Chondrocyte (in vitro differentiated cells): ENCODE results near the gene H3-3A. TPM values are rescaled to one million over a fixed set of nuclear protein-coding genes. Genes with fewer than 3 reads are reported as not detected.

ENCODE experiments used
- DNase-seq: peaks from one replicate; pipeline ENCODE4 v3.0.0; 2021; ENCODE audit warnings: mixed read lengths, low spot score
- H3K27ac Mint-ChIP-seq: one replicate; pipeline ENCODE4 v1.8.0; 2021; ENCODE audit warnings: mild to moderate bottlenecking, moderate library complexity, mixed read lengths; ENCODE audit not compliant: unreplicated experiment
- H3K27me3 Mint-ChIP-seq: 2 replicates; pipeline ENCODE4 v1.8.0; 2021; ENCODE audit warnings: low read depth, mixed read lengths
- H3K36me3 Mint-ChIP-seq: 2 replicates; pipeline ENCODE4 v1.8.0; 2021; ENCODE audit warnings: low read depth, mixed read lengths
- H3K4me1 Mint-ChIP-seq: 2 replicates; pipeline ENCODE4 v1.8.0; 2021; ENCODE audit warnings: low read depth, mild to moderate bottlenecking, mixed read lengths
- H3K4me3 Mint-ChIP-seq: one replicate; pipeline ENCODE4 v1.8.0; 2021; ENCODE audit warnings: mild to moderate bottlenecking, moderate library complexity, mixed read lengths; ENCODE audit not compliant: unreplicated experiment
- H3K9me3 Mint-ChIP-seq: 2 replicates; pipeline ENCODE4 v1.8.0; 2021; ENCODE audit warnings: low read depth, mixed read lengths
- total RNA-seq: library from RNA; stranded (reverse); gene quantifications from 3 replicates; pipeline ENCODE4 v1.2.1, GENCODE V29; 2021
- TF ChIP-seq, protein P1 (sequence below): fragments of 200-600 bp; sonication (generic); IDR thresholded peaks from 2 replicates; pipeline ENCODE4 v1.5.0; 2021; ENCODE audit warnings: antibody characterized with exemption, mild to moderate bottlenecking, moderate library complexity

Gene H3-3A
- total RNA-seq, 1 donor from 2014 or later = 315 TPM

GRCh38 chr1:226092965-226093364 lies 30.4 kb downstream of the H3-3A start:
- no peak overlapping the region for H3K27ac Mint-ChIP-seq
- H3K36me3 Mint-ChIP-seq = no peaks in the 10 kb centered on the region
- H3K27me3 Mint-ChIP-seq = no peaks in the 10 kb centered on the region
- no peak overlapping the region for H3K4me3 Mint-ChIP-seq
- H3K4me1 Mint-ChIP-seq = no peaks in the 10 kb centered on the region
- no peak for DNase-seq
- no peaks in the 10 kb centered on the region for H3K9me3 Mint-ChIP-seq
- TF ChIP-seq, protein P1, sequence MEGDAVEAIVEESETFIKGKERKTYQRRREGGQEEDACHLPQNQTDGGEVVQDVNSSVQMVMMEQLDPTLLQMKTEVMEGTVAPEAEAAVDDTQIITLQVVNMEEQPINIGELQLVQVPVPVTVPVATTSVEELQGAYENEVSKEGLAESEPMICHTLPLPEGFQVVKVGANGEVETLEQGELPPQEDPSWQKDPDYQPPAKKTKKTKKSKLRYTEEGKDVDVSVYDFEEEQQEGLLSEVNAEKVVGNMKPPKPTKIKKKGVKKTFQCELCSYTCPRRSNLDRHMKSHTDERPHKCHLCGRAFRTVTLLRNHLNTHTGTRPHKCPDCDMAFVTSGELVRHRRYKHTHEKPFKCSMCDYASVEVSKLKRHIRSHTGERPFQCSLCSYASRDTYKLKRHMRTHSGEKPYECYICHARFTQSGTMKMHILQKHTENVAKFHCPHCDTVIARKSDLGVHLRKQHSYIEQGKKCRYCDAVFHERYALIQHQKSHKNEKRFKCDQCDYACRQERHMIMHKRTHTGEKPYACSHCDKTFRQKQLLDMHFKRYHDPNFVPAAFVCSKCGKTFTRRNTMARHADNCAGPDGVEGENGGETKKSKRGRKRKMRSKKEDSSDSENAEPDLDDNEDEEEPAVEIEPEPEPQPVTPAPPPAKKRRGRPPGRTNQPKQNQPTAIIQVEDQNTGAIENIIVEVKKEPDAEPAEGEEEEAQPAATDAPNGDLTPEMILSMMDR = no peak

DNA sequence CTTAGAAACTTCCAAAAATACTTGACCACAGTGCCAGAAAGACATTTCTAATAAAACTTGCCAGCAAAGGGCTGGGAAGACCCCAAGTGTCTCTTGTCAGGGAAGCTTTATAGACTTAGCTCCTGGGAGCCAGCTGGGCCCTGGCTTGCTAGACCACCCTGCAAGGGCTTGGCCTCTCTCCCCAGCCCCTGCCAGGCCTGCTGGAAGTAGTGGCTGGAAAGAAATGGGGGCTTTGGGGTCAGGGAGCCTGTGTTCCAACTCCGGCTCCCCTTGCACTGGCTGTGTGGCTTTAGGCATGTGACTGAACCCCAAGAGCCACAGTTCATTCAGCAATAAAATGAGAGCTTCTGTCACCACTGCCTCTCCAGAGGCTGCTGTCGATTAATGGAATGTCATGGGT lies 31.1 kb downstream of the H3-3A start:
- peak; percentile 42 for DNase-seq
- no peaks in the 10 kb centered on the region for H3K4me1 Mint-ChIP-seq
- no peaks in the 10 kb centered on the region for H3K9me3 Mint-ChIP-seq
- no peak overlapping the region for H3K4me3 Mint-ChIP-seq
- H3K27me3 Mint-ChIP-seq = peaks cover under 1% of the 10 kb centered on the region
- H3K36me3 Mint-ChIP-seq = no peaks in the 10 kb centered on the region
- TF ChIP-seq, protein P1 = no peak
- no peak overlapping the region for H3K27ac Mint-ChIP-seq

DNA sequence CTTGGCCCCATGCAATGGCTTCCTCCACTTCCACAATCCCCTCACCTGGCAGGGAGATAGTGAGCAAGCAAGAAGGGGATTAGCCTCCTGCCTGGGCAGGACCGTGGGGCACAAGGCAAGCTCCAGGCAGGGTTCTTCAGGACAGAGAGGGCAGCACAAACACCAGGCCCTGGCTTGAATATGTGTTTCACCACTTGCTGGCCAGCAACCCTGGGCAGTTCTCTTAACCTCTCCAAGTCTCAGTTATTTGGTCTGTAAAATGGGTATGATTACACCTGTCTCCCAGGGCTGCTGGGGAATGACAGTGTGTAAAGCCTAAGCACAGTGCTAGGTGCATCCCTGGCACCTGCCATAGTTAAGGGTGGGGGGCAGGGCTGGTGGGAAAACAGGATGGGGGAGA lies 31.9 kb downstream of the H3-3A start:
- Mint-ChIP-seq H3K4me1 (no peaks in the 10 kb centered on the region), H3K9me3 (no peaks in the 10 kb centered on the region), H3K27ac (no peak overlapping the region), H3K27me3 (peaks cover 2% of the 10 kb centered on the region), H3K4me3 (no peak overlapping the region), H3K36me3 (no peaks in the 10 kb centered on the region)
- DNase-seq = peak; percentile 24
- TF ChIP-seq, protein P1 = no peak

DNA sequence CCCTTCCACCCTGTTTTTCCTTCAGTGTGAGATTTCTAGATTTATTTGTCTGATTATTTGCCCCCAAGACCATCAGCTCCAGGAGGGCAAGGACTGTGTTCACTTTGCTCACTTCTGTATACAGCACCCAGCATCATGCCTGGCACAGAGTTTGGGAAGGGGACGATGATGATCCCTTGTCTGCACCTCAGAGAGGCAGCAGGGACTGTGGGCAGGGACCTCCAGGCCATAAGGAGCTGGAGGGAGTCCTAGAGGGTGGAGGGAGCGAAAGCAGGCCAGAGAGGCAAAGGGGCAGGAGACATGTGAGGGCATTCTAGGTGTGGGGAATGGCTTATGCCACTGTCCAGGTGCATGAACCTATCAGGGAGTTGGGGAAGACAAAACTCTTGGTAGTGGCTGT lies 32.8 kb downstream of the H3-3A start:
- TF ChIP-seq, protein P1 = no peak
- H3K36me3 Mint-ChIP-seq = no peaks in the 10 kb centered on the region
- no peak overlapping the region for H3K4me3 Mint-ChIP-seq
- peaks cover 2% of the 10 kb centered on the region for H3K27me3 Mint-ChIP-seq
- H3K4me1 Mint-ChIP-seq = peaks cover 5% of the 10 kb centered on the region
- H3K9me3 Mint-ChIP-seq = no peaks in the 10 kb centered on the region
- peak; percentile 54 for DNase-seq
- no peak overlapping the region for H3K27ac Mint-ChIP-seq

DNA sequence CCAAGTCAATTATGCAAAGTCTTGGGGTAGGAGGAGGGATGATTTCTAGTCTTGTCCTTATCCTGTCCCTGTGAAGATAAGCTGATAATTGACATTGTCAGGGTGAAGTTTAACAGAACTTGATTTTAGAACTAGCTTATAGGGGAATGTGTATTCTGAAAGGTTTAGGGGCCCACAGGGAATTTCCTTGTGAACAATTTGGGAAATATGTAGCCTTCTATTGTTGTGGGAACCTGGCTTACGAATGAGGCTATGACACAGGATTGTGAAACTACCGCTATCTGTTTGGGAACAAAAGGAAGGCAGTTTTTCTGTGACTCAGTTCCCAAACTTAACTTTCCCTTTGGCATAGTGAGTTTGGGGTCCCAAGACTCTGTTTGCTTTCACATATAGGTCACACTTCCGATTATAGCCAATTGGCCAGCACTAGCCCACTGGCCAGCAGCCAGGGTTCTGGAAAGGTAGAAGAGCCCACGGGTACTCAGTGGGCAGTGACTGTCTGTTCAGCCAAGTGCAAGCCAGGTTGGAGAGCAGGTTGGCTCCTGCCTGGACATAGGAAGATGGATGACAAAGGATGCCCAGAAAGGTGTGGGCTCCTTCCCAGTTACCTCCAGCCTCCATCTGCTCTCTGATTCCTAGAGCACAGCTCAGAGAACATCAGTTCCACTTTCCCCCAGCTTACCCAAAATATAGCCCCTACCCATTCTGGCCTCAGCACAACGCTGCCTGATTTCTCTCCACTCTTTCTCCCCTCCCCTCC lies 35.5 kb downstream of the H3-3A start:
- DNase-seq = peak; percentile 63
- TF ChIP-seq, protein P1 = no peak
- Mint-ChIP-seq H3K36me3 (no peaks in the 10 kb centered on the region), H3K27ac (no peak overlapping the region), H3K4me3 (no peak overlapping the region), H3K27me3 (peaks cover 2% of the 10 kb centered on the region), H3K9me3 (no peaks in the 10 kb centered on the region), H3K4me1 (peaks cover 10% of the 10 kb centered on the region)
